Stromal cell of bone marrow (primary cell): ENCODE data around the gene ZBTB47.

Experiments used
- DNase-seq: peaks from one replicate; pipeline ENCODE4 v3.0.0-alpha.2; 2012; ENCODE audit warnings: low read depth

The ZBTB47 gene

DNA sequence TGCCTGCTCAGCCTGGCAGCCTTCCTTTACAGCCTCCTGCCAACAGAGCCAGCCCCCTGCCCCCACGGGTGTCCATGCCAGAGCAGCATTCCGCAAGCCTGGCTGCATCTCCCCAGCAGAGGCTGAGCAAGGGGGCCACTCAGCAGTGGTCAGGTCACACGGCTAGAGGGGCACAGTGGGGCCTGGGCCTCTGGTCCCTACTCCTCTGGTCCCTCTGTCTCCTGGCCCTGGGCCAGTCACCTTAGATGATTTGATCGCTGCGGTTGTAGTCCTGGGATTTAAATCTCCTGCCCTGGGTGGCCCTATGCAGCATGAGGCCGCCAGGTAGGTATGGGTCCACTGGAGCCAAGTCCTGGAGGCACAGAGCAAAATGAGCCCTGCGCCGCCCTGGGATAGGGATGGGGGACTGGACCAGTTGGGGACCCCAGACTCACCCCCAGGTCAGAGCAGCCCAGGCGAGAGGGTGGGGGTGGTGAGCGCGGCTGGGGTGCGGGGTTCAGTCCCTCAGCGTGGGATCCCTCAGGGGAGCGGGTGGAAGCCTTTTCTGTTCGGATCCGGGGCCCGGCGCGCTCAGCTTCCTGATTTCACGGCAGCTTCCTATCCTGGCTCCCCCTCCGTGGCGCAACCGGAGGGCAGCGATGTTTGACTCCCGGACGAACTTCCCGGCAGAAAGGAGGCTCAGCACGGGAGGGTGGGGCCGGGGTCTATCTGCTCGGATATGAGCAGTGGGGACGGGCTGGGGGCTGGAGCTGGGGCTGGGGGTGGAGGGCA is at the start of gene ZBTB47:
Gene ZBTB47, plus strand, starts transcription at position 138 of the 771 bp plus-strand sequence. CDS start 4,659 bp downstream, outside the sequence.
- DNase-seq, result no peak

DNA sequence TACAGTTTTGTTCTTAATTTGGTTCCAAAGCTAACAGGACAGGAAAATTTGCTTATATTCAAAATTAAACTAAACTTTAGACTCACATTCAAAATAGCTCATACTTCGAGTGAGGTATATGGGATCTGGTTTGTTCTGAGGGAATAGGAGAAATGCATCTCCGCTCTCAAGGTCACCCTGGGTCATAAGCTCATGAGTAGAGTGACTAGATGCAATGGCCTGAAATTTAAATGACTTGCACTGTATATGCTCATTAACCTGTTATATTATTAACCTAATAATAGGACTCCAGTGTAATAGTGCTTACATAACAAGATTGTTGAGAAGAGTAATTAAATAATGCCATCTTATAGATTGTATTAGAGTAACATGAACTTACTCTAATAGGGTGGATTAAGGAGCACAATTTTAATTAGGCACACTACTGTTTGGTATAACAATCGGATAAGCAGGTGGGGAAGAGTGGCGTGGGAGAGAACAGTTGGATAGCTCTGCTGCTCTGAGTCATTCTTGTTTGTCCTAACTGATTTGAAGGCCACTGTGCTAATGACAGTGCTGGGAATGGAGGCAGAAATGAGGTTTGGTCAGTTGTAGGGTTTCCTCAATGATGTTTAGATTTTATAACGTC is 47.8 kb upstream of the ZBTB47 start:
- DNase-seq, result no peak

DNA sequence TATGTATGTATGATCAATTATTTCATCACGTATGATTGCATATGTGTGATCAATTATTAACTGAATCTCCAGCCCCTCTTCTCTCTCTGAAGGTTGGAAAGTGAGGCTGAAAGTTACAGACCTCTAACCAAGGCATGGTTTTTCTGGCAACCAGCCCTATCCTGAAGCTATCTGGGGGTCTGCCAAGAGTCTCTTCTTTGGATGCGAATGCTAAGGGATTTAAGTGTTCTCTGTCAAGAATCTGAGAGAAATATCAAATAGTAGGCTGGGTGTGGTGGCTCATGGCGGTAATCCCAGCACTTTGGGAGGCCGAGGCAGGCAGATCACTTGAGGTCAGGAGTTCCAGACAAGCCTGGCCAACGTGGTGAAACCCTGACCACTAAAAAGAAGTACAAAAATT is 44.9 kb upstream of the ZBTB47 start:
- DNase-seq, result no peak

DNA sequence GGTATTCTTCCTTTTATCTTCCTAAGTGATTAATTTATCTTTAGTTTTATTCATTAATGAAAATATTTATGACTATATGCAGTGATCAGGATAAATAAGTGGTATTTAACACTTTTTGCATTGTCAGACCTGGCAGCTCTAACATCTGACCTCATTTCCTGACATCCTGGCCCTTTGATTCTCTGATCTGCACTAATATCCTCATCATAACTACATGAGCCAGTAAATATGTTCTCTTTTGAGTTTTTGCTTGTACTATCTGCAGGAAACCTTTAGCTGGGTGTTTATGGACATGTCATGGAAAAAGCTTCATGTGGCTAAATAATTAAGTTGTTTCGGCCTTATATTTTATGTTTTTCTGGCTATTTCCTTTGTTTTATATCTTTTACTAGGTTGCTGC is 42.5 kb upstream of the ZBTB47 start:
- no peak for DNase-seq

DNA sequence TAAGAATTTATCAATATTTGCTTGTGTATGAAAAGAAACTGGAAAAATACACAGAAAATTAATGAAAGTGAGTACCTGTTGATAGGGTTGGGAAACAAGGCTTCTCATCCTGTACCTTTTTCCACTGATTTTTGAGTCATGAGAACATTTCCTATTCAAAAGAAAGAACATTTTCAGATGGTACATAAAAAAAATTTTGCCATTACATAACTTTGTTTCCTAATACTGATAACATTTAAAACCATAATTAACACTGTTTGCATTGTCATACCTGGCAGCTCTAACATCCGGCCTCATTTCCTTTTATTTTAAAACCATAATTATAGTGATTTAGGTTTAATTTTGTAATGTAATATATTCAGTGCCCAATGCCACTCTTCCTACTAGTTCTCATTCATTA is 41.3 kb upstream of the ZBTB47 start:
- no peak for DNase-seq

DNA sequence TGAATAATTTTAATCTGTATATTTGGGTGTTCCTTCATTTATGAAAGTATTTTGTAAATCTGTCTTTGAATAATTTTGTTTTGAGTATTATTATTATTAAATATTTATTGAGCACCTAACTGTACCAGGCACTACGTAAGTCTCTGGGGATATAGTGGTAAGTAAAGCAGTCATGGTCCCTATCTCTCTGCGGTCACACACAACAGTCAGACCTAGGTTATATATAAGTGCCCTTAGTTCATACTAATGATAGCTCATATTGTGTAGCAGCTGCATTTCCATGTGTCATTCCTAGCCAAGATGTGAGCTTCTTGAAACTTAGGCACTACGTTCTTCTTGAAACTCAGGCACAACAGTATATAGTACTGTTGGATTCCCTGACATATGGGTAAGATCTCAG is 40.6 kb upstream of the ZBTB47 start:
- no peak for DNase-seq

DNA sequence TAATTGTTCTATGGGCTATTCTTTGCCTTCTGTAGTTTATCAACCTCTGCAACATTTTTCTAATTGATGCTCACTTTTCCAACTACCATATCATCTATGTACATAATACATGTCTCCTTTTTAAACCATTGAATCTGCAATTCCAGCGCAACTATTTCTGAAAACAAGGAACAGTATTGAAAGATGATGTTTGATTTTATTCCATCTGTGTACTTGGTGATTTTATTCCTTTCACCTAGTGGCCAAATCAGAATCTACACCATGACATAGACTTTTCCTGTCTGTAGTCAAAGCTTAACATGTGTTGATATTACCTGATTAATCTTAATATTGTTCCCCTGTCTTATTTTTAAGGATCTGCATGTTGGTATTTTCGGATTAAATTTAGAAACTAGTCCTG is 40.0 kb upstream of the ZBTB47 start:
- no peak for DNase-seq

DNA sequence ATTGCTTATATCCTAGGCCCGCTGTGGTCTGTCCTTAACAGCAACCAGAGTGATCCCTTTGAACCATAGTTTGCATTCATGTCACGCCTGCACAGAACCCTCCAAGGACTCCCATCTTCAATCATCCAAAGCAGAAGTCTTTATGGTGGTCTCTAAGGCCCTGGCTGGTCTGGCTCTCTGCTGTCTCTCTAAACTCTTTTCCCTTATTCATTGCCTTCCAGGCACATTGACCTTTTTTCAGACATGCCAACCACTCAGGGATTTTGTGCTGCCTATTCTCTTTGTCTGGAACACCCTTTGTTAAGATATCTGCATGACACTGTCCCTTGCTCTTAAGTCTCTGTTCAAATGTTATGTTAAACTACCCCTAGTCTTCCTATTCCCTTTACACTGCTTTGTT is 21.9 kb upstream of the ZBTB47 start:
- no peak for DNase-seq

DNA sequence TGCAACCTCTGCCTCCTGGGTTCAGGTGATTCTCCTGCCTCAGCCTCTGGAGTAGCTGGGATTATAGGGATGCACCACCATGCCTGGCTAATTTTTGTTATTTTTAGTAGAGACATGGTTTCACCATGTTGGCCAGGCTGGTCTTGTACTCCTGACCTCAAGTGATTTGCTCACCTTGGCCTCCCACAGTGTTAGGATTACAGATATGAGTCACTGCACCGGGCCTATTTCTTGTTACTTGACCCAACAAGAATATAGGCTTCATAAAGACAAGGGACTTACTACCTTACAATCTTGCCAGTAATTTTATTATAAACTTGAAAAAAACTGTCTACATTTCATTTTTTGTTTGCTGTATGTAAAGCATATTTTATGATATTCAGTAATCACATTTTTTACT is 21.4 kb upstream of the ZBTB47 start:
- no peak for DNase-seq

DNA sequence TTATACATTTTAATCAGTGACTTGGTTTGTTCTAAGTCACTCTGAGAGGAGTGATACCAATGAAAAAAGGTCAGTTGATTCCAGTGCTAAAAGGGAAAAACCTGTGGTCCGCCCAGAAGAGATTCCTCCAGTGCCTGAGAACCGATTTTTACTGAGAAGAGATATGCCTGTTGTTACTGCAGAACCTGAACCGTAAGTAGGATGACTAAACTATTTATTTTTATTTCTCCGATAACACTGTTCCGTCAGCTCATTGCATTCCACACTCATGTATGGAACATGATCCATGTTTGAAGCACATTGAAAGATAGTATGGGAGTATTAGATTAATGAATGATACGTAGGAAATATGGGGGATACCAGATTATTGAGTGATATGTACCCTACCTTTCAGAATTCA is 20.0 kb upstream of the ZBTB47 start:
- DNase-seq, result no peak

DNA sequence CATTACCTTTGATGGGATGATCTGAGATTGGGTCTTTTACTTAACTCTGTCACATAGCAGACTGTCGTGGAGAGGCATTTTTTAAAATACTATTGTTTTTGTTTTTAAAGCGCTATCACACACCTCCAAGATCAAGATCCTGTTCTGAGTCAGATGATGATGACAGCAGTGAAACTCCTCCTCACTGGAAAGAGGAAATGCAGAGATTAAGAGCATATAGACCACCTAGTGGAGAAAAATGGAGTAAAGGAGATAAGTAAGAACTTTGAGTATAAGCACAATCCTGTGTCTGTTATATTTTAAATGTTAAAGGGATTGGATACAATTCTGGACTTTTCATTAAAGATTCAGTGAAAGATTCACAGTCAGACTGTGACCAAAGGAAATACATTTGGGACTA is 18.4 kb upstream of the ZBTB47 start:
- DNase-seq, result no peak

DNA sequence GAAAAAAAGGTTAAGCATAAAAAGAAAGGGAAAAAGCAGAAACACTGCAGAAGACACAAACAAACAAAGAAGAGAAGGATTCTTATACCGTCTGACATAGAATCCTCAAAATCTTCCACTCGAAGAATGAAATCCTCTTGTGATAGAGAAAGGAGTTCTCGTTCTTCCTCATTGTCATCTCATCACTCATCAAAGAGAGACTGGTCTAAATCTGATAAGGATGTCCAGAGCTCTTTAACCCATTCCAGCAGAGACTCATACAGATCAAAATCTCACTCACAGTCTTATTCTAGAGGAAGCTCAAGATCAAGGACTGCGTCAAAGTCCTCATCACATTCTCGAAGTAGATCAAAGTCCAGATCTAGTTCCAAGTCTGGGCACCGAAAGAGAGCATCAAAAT is 16.5 kb upstream of the ZBTB47 start:
- no peak for DNase-seq

DNA sequence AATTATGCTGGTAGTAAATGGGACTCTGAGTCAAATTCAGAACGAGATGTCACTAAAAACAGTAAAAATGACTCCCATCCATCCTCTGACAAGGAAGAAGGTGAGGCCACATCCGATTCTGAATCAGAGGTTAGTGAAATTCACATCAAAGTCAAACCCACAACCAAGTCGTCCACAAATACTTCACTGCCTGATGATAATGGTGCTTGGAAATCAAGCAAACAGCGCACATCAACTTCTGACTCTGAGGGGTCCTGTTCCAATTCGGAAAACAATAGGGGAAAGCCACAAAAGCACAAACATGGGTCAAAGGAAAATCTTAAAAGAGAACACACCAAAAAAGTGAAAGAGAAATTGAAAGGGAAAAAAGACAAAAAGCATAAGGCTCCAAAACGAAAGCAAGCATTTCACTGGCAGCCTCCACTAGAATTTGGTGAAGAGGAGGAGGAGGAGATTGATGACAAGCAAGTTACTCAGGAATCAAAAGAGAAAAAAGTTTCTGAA is 15.1 kb upstream of the ZBTB47 start:
- no peak for DNase-seq

DNA sequence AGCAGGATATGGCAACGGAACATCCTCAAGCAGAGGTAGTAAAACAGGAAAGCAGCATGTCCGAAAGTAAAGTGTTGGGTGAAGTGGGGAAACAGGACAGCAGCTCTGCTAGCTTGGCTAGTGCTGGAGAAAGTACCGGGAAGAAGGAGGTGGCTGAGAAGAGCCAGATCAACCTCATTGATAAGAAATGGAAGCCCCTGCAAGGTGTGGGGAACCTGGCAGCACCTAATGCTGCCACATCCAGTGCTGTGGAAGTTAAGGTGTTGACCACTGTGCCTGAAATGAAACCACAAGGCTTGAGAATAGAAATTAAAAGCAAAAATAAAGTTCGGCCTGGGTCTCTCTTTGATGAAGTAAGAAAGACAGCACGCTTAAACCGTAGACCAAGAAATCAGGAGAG is 14.3 kb upstream of the ZBTB47 start:
- DNase-seq, result no peak

DNA sequence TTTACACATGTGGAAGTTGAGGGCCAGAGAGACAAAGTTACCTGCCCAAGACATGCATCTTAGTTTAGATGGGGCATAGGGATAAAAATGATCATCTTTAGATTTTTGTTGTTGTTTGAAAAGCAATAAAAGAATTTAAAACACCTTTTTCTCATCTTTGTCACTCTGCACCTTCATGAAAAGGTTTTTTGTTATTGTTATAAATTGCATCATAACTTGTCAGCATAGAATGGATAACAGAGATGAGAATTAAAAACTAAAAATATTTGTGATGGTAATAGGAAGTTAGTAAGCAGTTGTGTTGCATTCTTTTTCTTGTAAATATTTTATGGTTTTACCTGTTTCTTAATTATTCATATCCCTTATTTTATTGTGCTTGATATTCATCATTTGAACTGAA is 13.4 kb upstream of the ZBTB47 start:
- no peak for DNase-seq

DNA sequence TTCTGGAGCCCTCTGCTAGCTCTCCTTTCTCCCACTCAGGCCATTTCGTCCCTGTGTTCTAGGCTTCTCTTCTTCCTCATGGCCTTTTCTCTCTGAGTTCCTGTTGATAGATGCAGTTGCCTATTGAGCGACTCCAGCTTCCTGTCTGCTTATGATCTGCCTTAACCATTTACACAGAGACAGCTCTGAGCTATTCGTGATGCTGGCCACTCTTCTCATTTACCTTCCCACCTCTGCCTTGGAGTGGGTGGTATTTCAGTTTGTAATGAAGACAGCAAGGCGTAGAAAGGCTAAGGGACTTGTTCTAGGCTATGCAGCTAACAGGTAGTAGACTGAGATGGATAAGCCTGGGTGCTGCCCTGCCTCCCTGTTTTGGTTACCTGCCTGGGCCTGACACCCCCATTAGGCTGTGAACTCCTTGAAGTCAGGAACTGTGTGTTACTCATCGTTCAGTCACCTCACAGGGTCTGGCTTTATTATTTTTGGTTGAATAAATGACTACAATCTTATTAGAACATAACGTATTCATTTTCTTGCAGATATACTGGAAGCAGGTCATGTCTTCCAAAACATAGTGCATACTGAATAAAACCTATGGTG is 12.6 kb upstream of the ZBTB47 start:
- no peak for DNase-seq

DNA sequence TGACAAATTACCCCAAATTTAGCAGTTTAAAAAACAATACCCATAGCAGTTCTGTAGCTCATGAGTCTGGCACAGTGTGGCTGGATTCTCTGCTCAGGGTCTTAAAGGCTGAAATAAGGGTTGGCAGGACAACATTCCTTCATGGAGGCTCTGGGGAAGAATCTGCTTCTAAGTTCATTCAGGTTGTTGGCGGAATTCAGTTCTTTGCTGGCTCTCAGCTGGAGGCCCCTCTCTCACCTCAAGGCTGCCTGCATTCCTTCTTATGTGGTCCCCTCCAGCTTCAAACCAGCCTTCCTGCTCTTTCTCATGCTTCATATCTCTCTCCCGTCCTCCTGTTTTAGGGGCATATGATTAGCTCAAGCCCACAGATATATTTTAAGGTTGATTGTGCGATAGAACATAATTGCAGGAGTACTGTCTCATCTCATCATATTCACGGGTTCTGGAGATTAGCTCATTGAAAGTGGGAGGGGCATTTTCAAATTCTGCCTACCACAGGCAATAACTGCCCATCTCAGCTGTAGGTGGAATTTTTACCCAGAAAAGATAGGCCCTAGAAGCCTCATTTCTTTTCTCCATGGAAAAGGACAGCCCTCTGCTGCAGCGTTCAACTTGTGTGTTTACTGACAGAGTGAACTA is 5.6 kb upstream of the ZBTB47 start:
- DNase-seq, result no peak

DNA sequence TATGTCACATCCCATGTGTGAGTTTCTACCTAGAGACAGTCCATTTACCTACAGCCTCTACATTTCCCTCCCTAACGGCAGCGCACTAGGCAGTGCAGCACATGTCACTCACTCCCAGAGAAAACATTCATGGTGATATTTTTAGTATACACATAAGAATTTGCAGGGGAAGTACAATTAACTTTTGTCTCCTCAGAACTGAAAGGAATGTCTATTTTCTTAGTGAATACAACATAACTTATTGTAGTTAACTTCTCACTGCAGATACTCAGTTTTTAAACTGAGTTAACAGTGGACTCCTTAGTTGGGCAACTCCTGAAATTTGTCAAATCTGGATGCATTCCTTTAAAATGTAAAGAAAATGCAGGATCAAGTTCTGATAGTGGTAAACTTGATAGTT is 4.5 kb upstream of the ZBTB47 start:
- DNase-seq, result no peak

DNA sequence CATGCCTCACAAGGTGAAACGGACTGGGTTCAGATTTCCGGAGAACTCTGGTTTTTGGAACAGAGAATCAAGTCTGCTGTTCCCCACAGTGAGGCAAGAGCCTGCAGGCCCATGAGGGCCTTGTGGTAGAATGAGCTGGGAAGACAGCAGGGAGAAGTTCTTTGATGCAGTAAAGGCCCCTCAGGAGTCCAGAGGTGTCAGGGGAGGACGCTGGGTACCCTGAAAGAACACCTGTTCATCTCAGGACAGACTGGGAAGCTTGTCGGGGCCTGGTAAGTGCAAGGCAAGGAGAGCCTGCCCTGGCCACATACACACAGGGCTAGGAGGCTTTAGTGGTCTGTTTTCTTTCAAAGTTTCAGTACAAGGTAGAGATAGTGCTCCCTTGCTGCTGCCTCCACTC is 3.7 kb upstream of the ZBTB47 start:
- no peak for DNase-seq

DNA sequence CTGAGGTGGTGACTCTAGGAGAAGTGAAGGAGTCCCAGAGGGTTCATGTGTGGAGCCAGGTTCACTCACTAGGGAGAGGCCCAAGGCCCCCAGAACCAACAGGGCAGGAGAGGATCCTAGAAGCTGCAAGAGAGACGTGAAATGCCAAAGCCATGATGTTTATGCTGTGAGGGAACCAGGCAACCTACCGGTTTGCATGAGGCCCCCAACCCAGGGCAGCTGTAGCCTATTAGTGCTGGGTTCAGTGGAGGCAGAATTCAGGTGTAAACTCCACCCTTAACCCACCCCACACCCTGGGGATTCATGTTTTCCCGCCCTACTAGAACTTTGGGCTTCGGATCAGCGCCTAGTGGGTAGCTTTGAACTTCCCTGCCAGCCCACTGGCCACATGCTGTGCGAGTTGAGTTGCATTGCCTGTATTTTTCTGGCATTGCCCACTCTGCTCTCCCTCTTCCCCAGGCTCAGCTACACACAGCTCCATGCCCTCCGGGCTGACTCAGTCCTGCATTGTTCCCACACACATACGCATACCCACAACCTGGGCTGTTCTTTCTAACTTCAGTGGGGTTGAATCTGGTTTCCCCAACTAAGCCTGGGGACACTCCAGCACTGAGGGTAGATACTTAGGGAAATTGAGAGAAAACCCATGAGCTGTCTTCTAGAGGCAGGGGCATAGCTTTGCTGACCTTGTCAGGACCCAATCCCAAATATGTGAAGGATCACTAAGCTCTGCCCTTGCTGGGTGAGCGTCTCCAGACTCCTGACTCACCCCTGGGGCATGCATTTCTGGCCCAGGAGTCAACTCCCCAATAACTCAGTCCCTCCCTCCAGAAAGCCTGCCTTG is 2.0 kb upstream of the ZBTB47 start:
- no peak for DNase-seq

DNA sequence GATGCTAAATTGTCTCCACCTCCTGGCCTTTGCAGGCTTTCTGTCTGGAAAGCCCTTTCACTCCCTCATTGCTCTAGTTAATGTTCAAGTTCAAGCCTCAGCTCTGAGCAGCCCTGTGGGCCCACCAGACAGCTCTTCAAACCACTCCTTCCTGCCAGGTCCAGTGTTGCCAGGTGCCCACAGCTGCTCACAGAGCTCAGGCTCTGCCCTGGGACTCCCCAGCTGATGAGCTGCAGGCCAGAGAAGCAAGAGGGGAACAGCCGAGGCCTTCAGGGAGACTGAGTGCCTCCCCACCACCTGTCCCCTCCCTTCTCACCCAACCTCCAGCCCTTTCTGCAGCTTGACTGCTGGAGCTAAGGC is 1.3 kb upstream of the ZBTB47 start:
- DNase-seq, result no peak
